HCT116 (cell line): ENCODE data around the gene AKAP11. TPM values are rescaled to one million over a fixed set of nuclear protein-coding genes. Genes with fewer than 3 reads are reported as not detected.

Source experiments
- ATAC-seq: fragments of 200-7000 bp; cut with Tn5 transposase; 2 replicates; pipeline ENCODE4 v1.9.1; 2020; ENCODE audit warnings: mild to moderate bottlenecking, moderate library complexity
- BruUV-seq: library from RNA; stranded (reverse); fragments of 400-500 nt; replicated peaks from 2 replicates; lab custom pipeline; 2021; lab: Mats Ljungman, UMichigan
- CTCF ChIA-PET: fragments of 300-600 bp; sonication (Branson Sonifier 250); formaldehyde crosslinking; loops from one replicate; lab custom pipeline; 2021; ENCODE audit warnings: antibody characterized with exemption; lab: Charles Lee
- POLR2A ChIA-PET: fragments of 300-600, 350-600 bp; sonication (Branson Sonifier 250); formaldehyde crosslinking; loops from one replicate; lab custom pipeline; 2021; ENCODE audit warnings: antibody characterized with exemption; lab: Charles Lee
- RAD21 ChIA-PET, 2 experiments: fragments of 300-600 bp; sonication (Branson Sonifier 250); formaldehyde crosslinking; loops; one replicate each; lab custom pipeline; 2023; ENCODE audit warnings: low total read pairs in 2 of 2; ENCODE audit not compliant: uncharacterized antibody in 2 of 2, unreplicated experiment in 2 of 2, low non-redundant PET in 1 of 2; lab: Charles Lee
- DNase-seq: peaks from one replicate; pipeline ENCODE4 v3.0.0-alpha.2; 2010; ENCODE audit warnings: low read depth, low spot score
- H2AFZ ChIP-seq: fragments of 200-600 bp; shearing (Covaris generic), sonication (generic); 2 replicates; pipeline ENCODE4 v1.6.1; 2017; ENCODE audit warnings: low read depth, mixed run types, mixed read lengths, antibody characterized with exemption, low read length; ENCODE audit not compliant: poor library complexity, severe bottlenecking
- H3K27ac ChIP-seq: 2 replicates; pipeline ENCODE4 v1.5.1; 2012; ENCODE audit warnings: low read depth, low read length
- H3K27me3 ChIP-seq: fragments of 200-600 bp; sonication (generic); 2 replicates; pipeline ENCODE4 v1.6.1; 2016; ENCODE audit warnings: mixed run types, low read length, mixed read lengths; ENCODE audit not compliant: insufficient read depth
- H3K36me3 ChIP-seq, 2 experiments: fragments of 200-500 bp in 1 of 2; fragments of 200-600 bp in 1 of 2; sonication (Bioruptor generic) in 1 of 2; sonication (generic) in 1 of 2; 2 replicates each; pipeline versions ENCODE4 v1.5.1 to v1.6.1; 2014 to 2016; ENCODE audit warnings: low read length in 2 of 2, inconsistent platforms in 1 of 2, mixed read lengths in 1 of 2, mixed run types in 1 of 2; ENCODE audit not compliant: insufficient read depth in 2 of 2, control insufficient read depth in 1 of 2
- H3K4me1 ChIP-seq, 2 experiments: fragments of 200-600 bp in 1 of 2; sonication (generic) in 1 of 2; 2 replicates each; pipeline versions ENCODE4 v1.5.1 to v1.6.1; 2012 to 2017; ENCODE audit warnings: low read length in 2 of 2, inconsistent platforms in 1 of 2, mild to moderate bottlenecking in 1 of 2, mixed read lengths in 1 of 2, mixed run types in 1 of 2, moderate library complexity in 1 of 2; ENCODE audit not compliant: insufficient read depth in 2 of 2, control insufficient read depth in 1 of 2
- H3K4me2 ChIP-seq: fragments of 200-600 bp; sonication (generic); 2 replicates; pipeline ENCODE4 v1.6.1; 2017; ENCODE audit warnings: mixed run types, low read length, mixed read lengths
- H3K4me3 ChIP-seq, 2 experiments: fragments of 200-600 bp in 1 of 2; sonication (generic) in 1 of 2; replicated peaks in 1 of 2; 2 replicates each; pipeline ENCODE4 v1.5.1; 2011 to 2016; ENCODE audit warnings: low read length in 2 of 2, control low read depth in 1 of 2, low read depth in 1 of 2, mild to moderate bottlenecking in 1 of 2, mixed read lengths in 1 of 2, mixed run types in 1 of 2
- H3K79me2 ChIP-seq: fragments of 200-600 bp; sonication (generic); 2 replicates; pipeline ENCODE4 v1.6.1; 2017; ENCODE audit warnings: mild to moderate bottlenecking, mixed run types, low read length, moderate library complexity, mixed read lengths; ENCODE audit not compliant: insufficient read depth
- H3K9ac ChIP-seq: fragments of 200-600 bp; sonication (generic); 2 replicates; pipeline ENCODE4 v1.6.1; 2016; ENCODE audit warnings: low read length, mixed read lengths
- H3K9me2 ChIP-seq: fragments of 200-600 bp; sonication (generic), shearing (Covaris generic); 2 replicates; pipeline ENCODE4 v1.6.1; 2017; ENCODE audit warnings: mixed run types, mild to moderate bottlenecking, moderate library complexity; ENCODE audit not compliant: insufficient read depth
- H3K9me3 ChIP-seq, 2 experiments: fragments of 200-500 bp in 1 of 2; fragments of 200-600 bp in 1 of 2; sonication (Bioruptor generic) in 1 of 2; sonication (generic) in 1 of 2; 2 replicates each; pipeline ENCODE4 v1.6.1; 2014 to 2017; ENCODE audit warnings: low read length in 2 of 2, mixed read lengths in 2 of 2, inconsistent platforms in 1 of 2, low read depth in 1 of 2, mild to moderate bottlenecking in 1 of 2, mixed run types in 1 of 2, moderate library complexity in 1 of 2; ENCODE audit not compliant: control insufficient read depth in 1 of 2, insufficient read depth in 1 of 2
- H4K20me1 ChIP-seq: fragments of 200-600 bp; sonication (generic), shearing (Covaris generic); 2 replicates; pipeline ENCODE4 v1.6.1; 2017; ENCODE audit warnings: mixed run types, mild to moderate bottlenecking, moderate library complexity; ENCODE audit not compliant: insufficient read depth
- intact Hi-C: fragments of 100-400 bp; cut with micrococcal nuclease; formaldehyde crosslinking; loops from 2 replicates; pipeline ENCODE4 v1.10.0; 2022
- total RNA-seq: library from RNA; stranded (reverse); gene quantifications from one replicate; pipeline ENCODE4 v1.2.1, GENCODE V29; 2021; ENCODE audit not compliant: unreplicated experiment
- TF ChIP-seq, protein P1 (sequence below): IDR thresholded peaks from 2 replicates; pipeline ENCODE4 v1.6.1; 2011; ENCODE audit warnings: mild to moderate bottlenecking, low read length, moderate library complexity; ENCODE audit not compliant: insufficient replicate concordance; ENCODE audit errors: extremely low read depth
- TF ChIP-seq, protein P2 (sequence below): IDR thresholded peaks from 2 replicates; pipeline ENCODE4 v1.6.1; 2012
- TF ChIP-seq, protein P3 (sequence below), 3 experiments: fragments of 200-600 bp in 1 of 3; sonication (generic) in 1 of 3; IDR thresholded peaks in 2 of 3; conservative IDR thresholded peaks in 1 of 3; 2 replicates each; pipeline ENCODE4 v1.5.1; 2012 to 2017; ENCODE audit warnings: low read depth in 2 of 3, low read length in 2 of 3, antibody characterized with exemption in 1 of 3, borderline replicate concordance in 1 of 3, control low read depth in 1 of 3, mild to moderate bottlenecking in 1 of 3, mixed read lengths in 1 of 3, mixed run types in 1 of 3, moderate library complexity in 1 of 3; ENCODE audit not compliant: insufficient read depth in 1 of 3

The AKAP11 gene
- total RNA-seq, 1 experiment from 2014 or later, result 21.7 TPM

DNA sequence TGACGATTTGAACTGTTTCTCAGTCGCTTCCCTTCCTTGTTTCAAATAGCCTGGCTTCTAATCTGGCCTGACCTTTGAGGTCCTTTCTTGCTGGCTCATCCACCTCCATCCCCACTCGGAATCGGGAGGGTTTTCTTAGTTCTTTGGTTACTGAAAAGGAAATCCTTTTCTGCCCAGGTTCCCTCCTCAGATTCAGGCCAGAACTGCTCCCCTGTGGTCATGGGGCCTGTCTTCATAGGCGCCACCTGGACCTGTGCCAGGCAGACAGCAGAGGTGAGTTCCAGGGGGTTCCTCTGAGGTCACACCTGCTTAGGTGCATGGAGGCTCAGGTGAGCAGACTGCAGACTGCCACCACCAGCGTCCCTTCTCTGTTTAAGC lies 62.4 kb downstream of the AKAP11 start:
- Histone ChIP-seq H3K4me1 (no peaks in the 10 kb centered on the region), H4K20me1 (no peaks in the 10 kb centered on the region), H3K79me2 (no peaks in the 10 kb centered on the region), H3K4me2 (no peak overlapping the region), H3K27me3 (no peaks in the 10 kb centered on the region), H3K27ac (no peak overlapping the region), H2AFZ (no peak overlapping the region), H3K9me2 (no peaks in the 10 kb centered on the region), H3K9me3 (no peaks in the 10 kb centered on the region), H3K4me3 (no peak overlapping the region), H3K9ac (no peak overlapping the region), H3K36me3 (no peaks in the 10 kb centered on the region)
- intact Hi-C loops, result no loop called here
- RAD21 ChIA-PET, result interaction anchor here in 1 of 2 experiments (1.1 kb wide), 1 partner anchor 144 kb away, joined by 3 read pairs; no protein-coding TSS in a partner anchor
- no TSS peak for BruUV-seq
- ATAC-seq (no peak), DNase-seq (no peak)
- POLR2A ChIA-PET, result no interaction called here
- TF ChIP-seq, protein P1, sequence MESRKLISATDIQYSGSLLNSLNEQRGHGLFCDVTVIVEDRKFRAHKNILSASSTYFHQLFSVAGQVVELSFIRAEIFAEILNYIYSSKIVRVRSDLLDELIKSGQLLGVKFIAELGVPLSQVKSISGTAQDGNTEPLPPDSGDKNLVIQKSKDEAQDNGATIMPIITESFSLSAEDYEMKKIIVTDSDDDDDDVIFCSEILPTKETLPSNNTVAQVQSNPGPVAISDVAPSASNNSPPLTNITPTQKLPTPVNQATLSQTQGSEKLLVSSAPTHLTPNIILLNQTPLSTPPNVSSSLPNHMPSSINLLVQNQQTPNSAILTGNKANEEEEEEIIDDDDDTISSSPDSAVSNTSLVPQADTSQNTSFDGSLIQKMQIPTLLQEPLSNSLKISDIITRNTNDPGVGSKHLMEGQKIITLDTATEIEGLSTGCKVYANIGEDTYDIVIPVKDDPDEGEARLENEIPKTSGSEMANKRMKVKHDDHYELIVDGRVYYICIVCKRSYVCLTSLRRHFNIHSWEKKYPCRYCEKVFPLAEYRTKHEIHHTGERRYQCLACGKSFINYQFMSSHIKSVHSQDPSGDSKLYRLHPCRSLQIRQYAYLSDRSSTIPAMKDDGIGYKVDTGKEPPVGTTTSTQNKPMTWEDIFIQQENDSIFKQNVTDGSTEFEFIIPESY, result no peak
- TF ChIP-seq, protein P2, sequence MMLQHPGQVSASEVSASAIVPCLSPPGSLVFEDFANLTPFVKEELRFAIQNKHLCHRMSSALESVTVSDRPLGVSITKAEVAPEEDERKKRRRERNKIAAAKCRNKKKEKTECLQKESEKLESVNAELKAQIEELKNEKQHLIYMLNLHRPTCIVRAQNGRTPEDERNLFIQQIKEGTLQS, result no peak
- TF ChIP-seq, protein P3, sequence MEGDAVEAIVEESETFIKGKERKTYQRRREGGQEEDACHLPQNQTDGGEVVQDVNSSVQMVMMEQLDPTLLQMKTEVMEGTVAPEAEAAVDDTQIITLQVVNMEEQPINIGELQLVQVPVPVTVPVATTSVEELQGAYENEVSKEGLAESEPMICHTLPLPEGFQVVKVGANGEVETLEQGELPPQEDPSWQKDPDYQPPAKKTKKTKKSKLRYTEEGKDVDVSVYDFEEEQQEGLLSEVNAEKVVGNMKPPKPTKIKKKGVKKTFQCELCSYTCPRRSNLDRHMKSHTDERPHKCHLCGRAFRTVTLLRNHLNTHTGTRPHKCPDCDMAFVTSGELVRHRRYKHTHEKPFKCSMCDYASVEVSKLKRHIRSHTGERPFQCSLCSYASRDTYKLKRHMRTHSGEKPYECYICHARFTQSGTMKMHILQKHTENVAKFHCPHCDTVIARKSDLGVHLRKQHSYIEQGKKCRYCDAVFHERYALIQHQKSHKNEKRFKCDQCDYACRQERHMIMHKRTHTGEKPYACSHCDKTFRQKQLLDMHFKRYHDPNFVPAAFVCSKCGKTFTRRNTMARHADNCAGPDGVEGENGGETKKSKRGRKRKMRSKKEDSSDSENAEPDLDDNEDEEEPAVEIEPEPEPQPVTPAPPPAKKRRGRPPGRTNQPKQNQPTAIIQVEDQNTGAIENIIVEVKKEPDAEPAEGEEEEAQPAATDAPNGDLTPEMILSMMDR (IDR thresholded peaks at IDR 0.05 in 2 of 3, conservative IDR thresholded peaks at IDR 0.05 in 1 of 3; ENCODE audit: borderline replicate concordance in 1 of 3, insufficient read depth in 1 of 3, low read depth in 2 of 3, low read length in 2 of 3), result 0 out of 6 replicates have a peak, but pooled peaks of 1 of the 3 experiments have one; percentile 5
- CTCF ChIA-PET, result interaction anchor here (0.7 to 1.0 kb wide), 3 partner anchors 144 to 1470 kb away, joined by 3 to 9 read pairs (median 3); no protein-coding TSS in a partner anchor
